Mesothelial cell of epicardium (in vitro differentiated cells): ENCODE measurements around the gene DCAF11. TPM values are rescaled to one million over a fixed set of nuclear protein-coding genes. Genes with fewer than 3 reads are reported as not detected.

Experiments used
- DNase-seq, 2 experiments: peaks; one replicate each; pipeline ENCODE4 v3.0.0; 2021; ENCODE audit warnings: low spot score in 2 of 2; ENCODE audit not compliant: unreplicated experiment in 2 of 2
- H3K27ac Mint-ChIP-seq: 2 replicates; pipeline ENCODE4 v1.8.0; 2021; ENCODE audit warnings: mixed read lengths
- H3K27me3 Mint-ChIP-seq: 2 replicates; pipeline ENCODE4 v1.8.0; 2021; ENCODE audit warnings: low read depth, mixed read lengths
- H3K36me3 Mint-ChIP-seq: 2 replicates; pipeline ENCODE4 v1.8.0; 2021; ENCODE audit warnings: mixed read lengths
- H3K4me1 Mint-ChIP-seq: 2 replicates; pipeline ENCODE4 v1.8.0; 2021; ENCODE audit warnings: mixed read lengths
- H3K4me3 Mint-ChIP-seq: 2 replicates; pipeline ENCODE4 v1.8.0; 2021; ENCODE audit warnings: mild to moderate bottlenecking, moderate library complexity, mixed read lengths
- H3K9me3 Mint-ChIP-seq: 2 replicates; pipeline ENCODE4 v1.8.0; 2021; ENCODE audit warnings: mixed read lengths
- CTCF ChIP-seq: fragments of 200-600 bp; sonication (generic); IDR thresholded peaks from one replicate; pipeline ENCODE4 v1.5.0; 2021; ENCODE audit warnings: antibody characterized with exemption; ENCODE audit not compliant: unreplicated experiment
- total RNA-seq: library from RNA; stranded (reverse); gene quantifications from 3 replicates; pipeline ENCODE4 v1.2.1, GENCODE V29; 2021

Gene DCAF11
- total RNA-seq, 1 donor from 2014 or later = 62.3 TPM

GRCh38 chr14:24156840-24157239, 42.3 kb downstream of the DCAF11 start:
- Mint-ChIP-seq H3K27me3 (no peaks in the 10 kb centered on the region), H3K27ac (no peak overlapping the region), H3K9me3 (no peaks in the 10 kb centered on the region), H3K4me1 (peaks cover 13% of the 10 kb centered on the region), H3K4me3 (no peak overlapping the region), H3K36me3 (peaks cover 34% of the 10 kb centered on the region)
- TF ChIP-seq CTCF = no peak
- DNase-seq = no peak

GRCh38 chr14:24157331-24157730, 42.8 kb downstream of the DCAF11 start:
- Mint-ChIP-seq H3K27me3 (no peaks in the 10 kb centered on the region), H3K4me3 (no peak overlapping the region), H3K4me1 (peaks cover 18% of the 10 kb centered on the region), H3K36me3 (peaks cover 33% of the 10 kb centered on the region), H3K27ac (no peak overlapping the region), H3K9me3 (no peaks in the 10 kb centered on the region)
- TF ChIP-seq CTCF = no peak
- DNase-seq = no peak

- peaks cover 34% of the 10 kb centered on the region for H3K36me3 Mint-ChIP-seq
- no peak for DNase-seq
- H3K27me3 Mint-ChIP-seq = no peaks in the 10 kb centered on the region
- no peak overlapping the region for H3K4me3 Mint-ChIP-seq
- no peak for TF ChIP-seq CTCF
- no peaks in the 10 kb centered on the region for H3K9me3 Mint-ChIP-seq
- peak overlapping the region; percentile 99 for H3K27ac Mint-ChIP-seq
- peaks cover 39% of the 10 kb centered on the region for H3K4me1 Mint-ChIP-seq
Measured at GRCh38 chr14:24159777-24160498, 45.4 kb downstream of the DCAF11 start.

GRCh38 chr14:24160499-24160849, 45.9 kb downstream of the DCAF11 start:
- Mint-ChIP-seq H3K27me3 (no peaks in the 10 kb centered on the region), H3K4me3 (peak overlapping the region; percentile 94), H3K4me1 (peaks cover 40% of the 10 kb centered on the region), H3K36me3 (peaks cover 38% of the 10 kb centered on the region), H3K27ac (peak overlapping the region; percentile 99), H3K9me3 (no peaks in the 10 kb centered on the region)
- no peak for TF ChIP-seq CTCF
- no peak for DNase-seq

- peak within 1 kb of the TSS; percentile 99 for H3K27ac Mint-ChIP-seq
- H3K27me3 Mint-ChIP-seq = no peaks in the 10 kb centered on the region
- peaks cover 36% of the 10 kb centered on the region for H3K36me3 Mint-ChIP-seq
- peak; percentile 98 for TF ChIP-seq CTCF
- H3K4me3 Mint-ChIP-seq = peak within 1 kb of the TSS; percentile 94
- peak; percentile 89 to 98 for DNase-seq
- peaks cover 44% of the 10 kb centered on the region for H3K4me1 Mint-ChIP-seq
- no peaks in the 10 kb centered on the region for H3K9me3 Mint-ChIP-seq
Measured at GRCh38 chr14:24160850-24161804, 46.5 kb downstream of the DCAF11 start, which contains the start of gene IRF9. IRF9 (plus strand) TSS chr14:24161265; CDS start chr14:24162145, 880 bp downstream.
